H9 (cell line): ENCODE data around the gene C2orf80. TPM values are rescaled to one million over a fixed set of nuclear protein-coding genes. Genes with fewer than 3 reads are reported as not detected.

Experiments used
- DNase-seq: peaks from one replicate; pipeline ENCODE4 v3.0.0-alpha.2; 2017
- H2AFZ ChIP-seq: one replicate; pipeline ENCODE4 v1.6.1; 2013; ENCODE audit warnings: mild to moderate bottlenecking, low read length, control low read depth, moderate library complexity
- H2AK5ac ChIP-seq: 2 replicates; pipeline ENCODE4 v1.6.1; 2013; ENCODE audit warnings: low read length, control low read depth, mixed read lengths; ENCODE audit not compliant: insufficient read length
- H2BK120ac ChIP-seq: one replicate; pipeline ENCODE4 v1.6.1; 2013; ENCODE audit warnings: low read depth, mild to moderate bottlenecking, low read length, control low read depth, inconsistent platforms; ENCODE audit not compliant: poor library complexity, severe bottlenecking
- H2BK12ac ChIP-seq: 2 replicates; pipeline ENCODE4 v1.6.1; 2013; ENCODE audit warnings: low read length, control low read depth, mixed read lengths, low read depth; ENCODE audit not compliant: insufficient read length
- H2BK15ac ChIP-seq: 2 replicates; pipeline ENCODE4 v1.6.1; 2013; ENCODE audit warnings: low read depth, low read length, control low read depth
- H2BK20ac ChIP-seq: one replicate; pipeline ENCODE4 v1.6.1; 2013; ENCODE audit warnings: low read depth, mild to moderate bottlenecking, low read length, control low read depth, inconsistent platforms; ENCODE audit not compliant: poor library complexity, severe bottlenecking
- H2BK5ac ChIP-seq: 2 replicates; pipeline ENCODE4 v1.6.1; 2013; ENCODE audit warnings: low read length, control low read depth, mixed read lengths; ENCODE audit not compliant: insufficient read length
- H3K14ac ChIP-seq: 2 replicates; pipeline ENCODE4 v1.6.1; 2013; ENCODE audit warnings: low read length, control low read depth; ENCODE audit not compliant: insufficient read depth
- H3K18ac ChIP-seq: 2 replicates; pipeline ENCODE4 v1.6.1; 2013; ENCODE audit warnings: low read depth, mild to moderate bottlenecking, mixed read lengths, low read length, control low read depth; ENCODE audit not compliant: insufficient read length
- H3K23ac ChIP-seq: 2 replicates; pipeline ENCODE4 v1.6.1; 2013; ENCODE audit warnings: low read length, control low read depth, mixed read lengths, low read depth; ENCODE audit not compliant: insufficient read length
- H3K23me2 ChIP-seq: 2 replicates; pipeline ENCODE4 v1.6.1; 2013; ENCODE audit warnings: low read depth, mild to moderate bottlenecking, mixed read lengths, low read length, control low read depth; ENCODE audit not compliant: insufficient read length, poor library complexity, severe bottlenecking
- H3K27ac ChIP-seq: 2 replicates; pipeline ENCODE4 v1.5.1; 2013; ENCODE audit warnings: low read length, control low read depth, mixed read lengths, low read depth; ENCODE audit not compliant: insufficient read length
- H3K27me3 ChIP-seq: 2 replicates; pipeline ENCODE4 v1.6.1; 2013; ENCODE audit warnings: low read length, control low read depth, inconsistent platforms; ENCODE audit not compliant: insufficient read depth
- H3K4ac ChIP-seq: 2 replicates; pipeline ENCODE4 v1.6.1; 2013; ENCODE audit warnings: low read depth, mild to moderate bottlenecking, control low read depth, inconsistent platforms, low read length, moderate library complexity
- H3K4me1 ChIP-seq: 2 replicates; pipeline ENCODE4 v1.6.1; 2013; ENCODE audit warnings: low read length, control low read depth, inconsistent platforms; ENCODE audit not compliant: insufficient read depth
- H3K4me2 ChIP-seq: 2 replicates; pipeline ENCODE4 v1.6.1; 2013; ENCODE audit warnings: low read length, control low read depth, mixed read lengths; ENCODE audit not compliant: insufficient read length, insufficient read depth
- H3K56ac ChIP-seq: 2 replicates; pipeline ENCODE4 v1.6.1; 2013; ENCODE audit warnings: low read depth, mild to moderate bottlenecking, mixed read lengths, low read length, control low read depth; ENCODE audit not compliant: insufficient read length
- H3K79me1 ChIP-seq: 2 replicates; pipeline ENCODE4 v1.6.1; 2013; ENCODE audit warnings: low read depth, mild to moderate bottlenecking, moderate library complexity, low read length, control low read depth, inconsistent platforms; ENCODE audit not compliant: insufficient read depth, poor library complexity, severe bottlenecking
- H3K79me2 ChIP-seq: 2 replicates; pipeline ENCODE4 v1.6.1; 2013; ENCODE audit warnings: low read length, control low read depth, inconsistent platforms; ENCODE audit not compliant: insufficient read depth
- H3K9ac ChIP-seq: 2 replicates; pipeline ENCODE4 v1.6.1; 2013; ENCODE audit warnings: low read length, control low read depth, mixed read lengths; ENCODE audit not compliant: insufficient read length; ENCODE audit errors: extremely low read depth
- H3K9me3 ChIP-seq: one replicate; pipeline ENCODE4 v1.6.1; 2013; ENCODE audit warnings: low read depth, low read length, inconsistent platforms; ENCODE audit not compliant: control insufficient read depth
- H3T11ph ChIP-seq: one replicate; pipeline ENCODE4 v1.6.1; 2013; ENCODE audit warnings: mild to moderate bottlenecking, low read length, control low read depth, inconsistent platforms
- H4K20me1 ChIP-seq: one replicate; pipeline ENCODE4 v1.6.1; 2013; ENCODE audit not compliant: control insufficient read depth, insufficient read length, insufficient read depth
- H4K5ac ChIP-seq: 2 replicates; pipeline ENCODE4 v1.6.1; 2013; ENCODE audit warnings: low read depth, mild to moderate bottlenecking, mixed read lengths, low read length, control low read depth; ENCODE audit not compliant: insufficient read length
- H4K8ac ChIP-seq: replicated peaks from 2 replicates; pipeline ENCODE4 v1.6.1; 2013; ENCODE audit warnings: low read length, control low read depth, mixed read lengths, low read depth; ENCODE audit not compliant: insufficient read length
- H4K91ac ChIP-seq: 2 replicates; pipeline ENCODE4 v1.6.1; 2013; ENCODE audit warnings: low read depth, mild to moderate bottlenecking, moderate library complexity, mixed read lengths, low read length, control low read depth; ENCODE audit not compliant: insufficient read length
- H3K27ac Mint-ChIP-seq, 3 experiments: 2 replicates in 2 of 3; 3 replicates in 1 of 3; pipeline ENCODE4 v1.8.0; 2020 to 2021; ENCODE audit warnings: mixed read lengths in 3 of 3, mild to moderate bottlenecking in 1 of 3, moderate library complexity in 1 of 3
- H3K27me3 Mint-ChIP-seq: 2 replicates; pipeline ENCODE4 v1.8.0; 2021; ENCODE audit warnings: low read depth, mild to moderate bottlenecking, moderate library complexity, mixed read lengths
- H3K36me3 Mint-ChIP-seq, 3 experiments: 2 replicates in 2 of 3; 3 replicates in 1 of 3; pipeline ENCODE4 v1.8.0; 2020 to 2021; ENCODE audit warnings: low read depth in 3 of 3, mixed read lengths in 3 of 3; ENCODE audit not compliant: insufficient read depth in 1 of 3
- H3K4me1 Mint-ChIP-seq, 2 experiments: 2 replicates each; pipeline ENCODE4 v1.8.0; 2020; ENCODE audit warnings: mixed read lengths in 2 of 2
- H3K4me3 Mint-ChIP-seq, 2 experiments: 2 replicates in 1 of 2; 3 replicates in 1 of 2; pipeline ENCODE4 v1.8.0; 2020 to 2021; ENCODE audit warnings: mild to moderate bottlenecking in 2 of 2, mixed read lengths in 2 of 2, moderate library complexity in 1 of 2
- H3K9me3 Mint-ChIP-seq, 2 experiments: 2 replicates in 1 of 2; 3 replicates in 1 of 2; pipeline ENCODE4 v1.8.0; 2020; ENCODE audit warnings: mild to moderate bottlenecking in 2 of 2, mixed read lengths in 2 of 2, moderate library complexity in 1 of 2
- WGBS: extraction: QIAGEN DNeasy Blood & Tissue Kit; methylation state at CpG from one replicate; pipeline ENCODE4 v1.1.7; 2013; ENCODE audit warnings: missing lambda C conversion rate, low lambda C conversion rate, mixed read lengths; ENCODE audit not compliant: insufficient read length; ENCODE audit errors: extremely low coverage; 5-methylcytosine and 5-hydroxymethylcytosine counted together
- total RNA-seq: library from RNA; stranded (reverse); gene quantifications from 2 replicates; pipeline ENCODE4 v1.2.1, GENCODE V29; 2021
- TF ChIP-seq, protein P1 (sequence below): fragments of 200-600 bp; sonication (generic); conservative IDR thresholded peaks from 3 replicates; pipeline ENCODE4 v1.8.0; 2021; ENCODE audit warnings: antibody characterized with exemption, mild to moderate bottlenecking

The C2orf80 gene
- total RNA-seq, 1 experiment from 2014 or later: not detected

DNA sequence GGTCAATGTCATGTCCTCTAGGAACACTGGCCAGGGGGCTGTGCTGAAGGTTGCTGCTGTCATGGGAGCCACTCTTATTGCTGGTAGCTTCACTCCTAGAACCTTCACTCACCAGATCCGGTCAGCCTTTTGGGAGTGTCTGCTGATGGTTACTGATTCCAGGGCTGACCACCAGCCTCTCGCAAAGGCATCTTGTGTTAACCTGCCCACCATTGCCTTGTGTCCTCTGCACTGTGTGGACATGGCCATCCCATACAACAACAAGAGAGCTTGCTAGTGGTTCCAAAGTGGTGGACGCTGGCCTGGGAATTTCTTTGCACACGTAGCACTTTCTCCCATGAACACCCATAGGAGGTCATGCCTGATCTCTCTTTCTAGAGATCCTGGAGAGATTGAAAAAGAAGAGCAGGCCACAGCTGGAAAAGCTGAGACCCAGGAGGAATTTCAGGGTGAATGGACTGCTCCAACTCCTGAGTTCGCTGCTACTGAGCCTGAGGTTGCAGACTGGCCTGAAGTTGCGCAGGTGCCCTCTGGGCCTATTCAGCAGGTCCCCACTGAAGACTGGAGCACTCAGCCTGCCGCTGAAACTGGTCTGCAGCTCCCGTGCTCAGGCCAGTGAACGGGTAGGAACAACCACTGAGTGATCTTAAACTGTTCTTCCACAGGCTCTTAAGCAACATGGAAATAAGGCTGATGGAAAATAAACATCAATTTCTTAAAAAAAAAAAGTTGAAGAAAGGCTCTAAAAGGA lies 18.7 kb upstream of the C2orf80 start:
- H3K4me1 Mint-ChIP-seq: no peaks in the 10 kb centered on the region
- TF ChIP-seq, protein P1, sequence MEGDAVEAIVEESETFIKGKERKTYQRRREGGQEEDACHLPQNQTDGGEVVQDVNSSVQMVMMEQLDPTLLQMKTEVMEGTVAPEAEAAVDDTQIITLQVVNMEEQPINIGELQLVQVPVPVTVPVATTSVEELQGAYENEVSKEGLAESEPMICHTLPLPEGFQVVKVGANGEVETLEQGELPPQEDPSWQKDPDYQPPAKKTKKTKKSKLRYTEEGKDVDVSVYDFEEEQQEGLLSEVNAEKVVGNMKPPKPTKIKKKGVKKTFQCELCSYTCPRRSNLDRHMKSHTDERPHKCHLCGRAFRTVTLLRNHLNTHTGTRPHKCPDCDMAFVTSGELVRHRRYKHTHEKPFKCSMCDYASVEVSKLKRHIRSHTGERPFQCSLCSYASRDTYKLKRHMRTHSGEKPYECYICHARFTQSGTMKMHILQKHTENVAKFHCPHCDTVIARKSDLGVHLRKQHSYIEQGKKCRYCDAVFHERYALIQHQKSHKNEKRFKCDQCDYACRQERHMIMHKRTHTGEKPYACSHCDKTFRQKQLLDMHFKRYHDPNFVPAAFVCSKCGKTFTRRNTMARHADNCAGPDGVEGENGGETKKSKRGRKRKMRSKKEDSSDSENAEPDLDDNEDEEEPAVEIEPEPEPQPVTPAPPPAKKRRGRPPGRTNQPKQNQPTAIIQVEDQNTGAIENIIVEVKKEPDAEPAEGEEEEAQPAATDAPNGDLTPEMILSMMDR: no peak
- no peak overlapping the region for H4K8ac ChIP-seq

More for the DNA sequence above, 18.7 kb upstream of the C2orf80 start:
- Histone ChIP-seq H2AFZ (no peak overlapping the region), H3K56ac (no peak overlapping the region), H3T11ph (no peak overlapping the region), H3K27ac (no peak overlapping the region), H3K9ac (no peak overlapping the region), H2BK120ac (no peak overlapping the region), H4K91ac (no peak overlapping the region), H3K14ac (no peak overlapping the region), H3K79me2 (no peaks in the 10 kb centered on the region), H2BK12ac (no peak overlapping the region), H3K23ac (no peak overlapping the region), H3K4me2 (no peak overlapping the region), H3K79me1 (no peaks in the 10 kb centered on the region), H2BK20ac (no peak overlapping the region), H3K4ac (no peak overlapping the region), H4K20me1 (no peaks in the 10 kb centered on the region), H2AK5ac (no peak overlapping the region), H4K5ac (no peak overlapping the region), H3K9me3 (no peaks in the 10 kb centered on the region), H3K18ac (no peak overlapping the region), H2BK5ac (no peak overlapping the region), H3K27me3 (no peaks in the 10 kb centered on the region), H3K4me1 (no peaks in the 10 kb centered on the region), H3K23me2 (no peaks in the 10 kb centered on the region), H2BK15ac (no peak overlapping the region)
- no peak overlapping the region for H3K27ac Mint-ChIP-seq
- no CpG with 5 or more reads among the region's 9 CpGs for WGBS
- H3K4me3 Mint-ChIP-seq: no peak overlapping the region
- no peaks in the 10 kb centered on the region for H3K27me3 Mint-ChIP-seq
- no peak for DNase-seq
- H3K36me3 Mint-ChIP-seq: no peaks in the 10 kb centered on the region
- no peaks in the 10 kb centered on the region for H3K9me3 Mint-ChIP-seq
